Tibial nerve (tissue), 4 donors: Measurements from ENCODE around the gene PPIP5K2. TPM values are rescaled to one million over a fixed set of nuclear protein-coding genes. Genes with fewer than 3 reads are reported as not detected.

Experiments used
- DNase-seq, 2 donors: peaks; one replicate each; pipeline ENCODE4 v3.0.0-alpha.2; 2019; ENCODE audit warnings: low spot score in 2 of 2
- H3K27ac ChIP-seq, 4 donors: fragments of 200-600 bp; sonication (generic) in 3 of 4; one replicate each; pipeline ENCODE4 v1.5.1; 2017 to 2019; ENCODE audit warnings: mild to moderate bottlenecking in 1 of 4
- H3K27me3 ChIP-seq, 2 donors: fragments of 200-600 bp; sonication (generic) in 1 of 2; one replicate each; pipeline versions ENCODE4 v1.5.1 to v1.6.0; 2017 to 2019
- H3K36me3 ChIP-seq, 3 donors: fragments of 200-600 bp; sonication (generic); one replicate each; pipeline ENCODE4 v1.5.1; 2018 to 2019
- H3K4me1 ChIP-seq, 4 donors: fragments of 200-600 bp; sonication (generic) in 3 of 4; one replicate each; pipeline ENCODE4 v1.5.1; 2017 to 2019
- H3K4me3 ChIP-seq, 4 donors: fragments of 200-600 bp; sonication (generic) in 3 of 4; one replicate each; pipeline ENCODE4 v1.5.1; 2017 to 2019; ENCODE audit warnings: mild to moderate bottlenecking in 1 of 4, moderate library complexity in 1 of 4
- H3K9me3 ChIP-seq, 4 donors: fragments of 200-600 bp; sonication (generic) in 3 of 4; one replicate each; pipeline ENCODE4 v1.5.1; 2017 to 2019
- CTCF ChIP-seq, 5 experiments: fragments of 200-600 bp in 3 of 5; fragments of 450-650 bp in 2 of 5; sonication (generic) in 3 of 5; IDR thresholded peaks; one replicate each; pipeline ENCODE4 v1.5.1; 2016 to 2019; ENCODE audit warnings: antibody characterized with exemption in 5 of 5, mild to moderate bottlenecking in 3 of 5, moderate library complexity in 2 of 5
- EP300 ChIP-seq, 2 donors: sonication (generic); formaldehyde crosslinking; IDR thresholded peaks; one replicate each; pipeline ENCODE4 v1.6.1; 2017; ENCODE audit warnings: antibody characterized with exemption in 2 of 2, mild to moderate bottlenecking in 1 of 2
- POLR2A ChIP-seq, 2 donors: fragments of 450-650 bp; IDR thresholded peaks; one replicate each; pipeline ENCODE4 v1.6.1; 2017; ENCODE audit warnings: antibody characterized with exemption in 2 of 2, mild to moderate bottlenecking in 2 of 2, moderate library complexity in 2 of 2
- WGBS, 2 donors: methylation state at CpG; one replicate each; pipeline ENCODE4 v1.1.5; 2018; 5-methylcytosine and 5-hydroxymethylcytosine counted together
- total RNA-seq, 4 donors: library from RNA; depleted of rRNA; stranded (reverse); fragments of >200 nt; gene quantifications; one replicate each; pipeline ENCODE4 v1.1.0, GENCODE V29; 2016

The PPIP5K2 gene
- total RNA-seq, 4 donors from 2014 or later: 36.6 to 62.1 (median 44.7) TPM

DNA sequence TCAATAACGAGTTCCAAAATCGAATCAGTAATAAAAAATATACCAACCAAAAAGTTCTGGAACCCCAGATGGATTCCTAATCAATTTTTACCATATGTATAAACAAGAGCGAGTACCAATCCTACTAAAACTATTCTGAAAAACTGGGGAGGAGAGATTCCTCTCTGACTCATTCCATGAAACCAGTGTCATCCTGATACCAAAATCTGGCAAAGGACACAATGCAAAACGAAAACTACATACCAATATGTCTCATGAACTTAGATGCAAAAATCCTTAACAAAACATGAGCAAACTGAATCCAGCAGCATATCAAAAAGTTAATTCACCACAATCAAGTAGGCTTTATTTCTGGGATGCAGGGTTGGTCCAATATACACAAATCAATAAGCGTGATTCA is 108.0 kb downstream of the PPIP5K2 start:
- no peaks in the 10 kb centered on the region for H3K4me1 ChIP-seq
- no peaks in the 10 kb centered on the region for H3K9me3 ChIP-seq
- DNase-seq: no peak
- no peaks in the 10 kb centered on the region for H3K36me3 ChIP-seq
- no peak overlapping the region for H3K4me3 ChIP-seq
- 91 to 92% methylated on average over 5 of the region's 5 CpGs for WGBS, 2 donors
- no peaks in the 10 kb centered on the region for H3K27me3 ChIP-seq
- H3K27ac ChIP-seq: no peak overlapping the region
- no peak for TF ChIP-seq CTCF (IDR thresholded peaks at IDR 0.05)
- no peak for TF ChIP-seq POLR2A (IDR thresholded peaks at IDR 0.05)
- TF ChIP-seq EP300 (IDR thresholded peaks at IDR 0.05): no peak

DNA sequence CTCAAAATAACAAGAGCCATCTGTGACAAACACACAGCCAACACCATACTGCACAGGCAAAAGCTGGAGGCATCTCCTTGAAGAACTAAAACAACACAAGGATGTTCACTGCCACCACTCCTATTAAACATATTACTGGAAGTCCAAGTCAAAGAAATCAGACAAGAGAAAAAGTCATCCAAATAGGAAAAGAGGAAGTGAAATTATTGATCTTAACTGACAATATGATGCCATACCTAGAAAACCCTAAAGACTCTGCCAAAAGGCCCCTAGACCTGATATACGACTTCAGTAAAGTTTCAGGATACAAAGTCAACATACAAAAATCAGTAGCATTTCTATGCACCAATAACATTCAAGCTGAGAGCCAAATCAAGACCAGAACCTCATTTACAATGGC is 108.5 kb downstream of the PPIP5K2 start:
- no peaks in the 10 kb centered on the region for H3K9me3 ChIP-seq
- no peak for DNase-seq
- no peaks in the 10 kb centered on the region for H3K36me3 ChIP-seq
- no peaks in the 10 kb centered on the region for H3K4me1 ChIP-seq
- H3K27ac ChIP-seq: no peak overlapping the region
- no peak overlapping the region for H3K4me3 ChIP-seq
- TF ChIP-seq POLR2A (IDR thresholded peaks at IDR 0.05): no peak
- TF ChIP-seq CTCF (IDR thresholded peaks at IDR 0.05): no peak
- TF ChIP-seq EP300 (IDR thresholded peaks at IDR 0.05): no peak
- H3K27me3 ChIP-seq: no peaks in the 10 kb centered on the region
- 56 to 80% methylated on average over 1 of the region's 1 CpG for WGBS, 2 donors

GRCh38 chr5:103232393-103232999 is 112.4 kb downstream of the PPIP5K2 start:
- peak in 1 of 2 donors; percentile 5 for DNase-seq
- Histone ChIP-seq H3K27ac (no peak overlapping the region), H3K36me3 (no peaks in the 10 kb centered on the region), H3K4me1 (no peaks in the 10 kb centered on the region), H3K27me3 (no peaks in the 10 kb centered on the region), H3K4me3 (no peak overlapping the region), H3K9me3 (no peaks in the 10 kb centered on the region)
- TF ChIP-seq CTCF (IDR thresholded peaks at IDR 0.05) (peak; percentile 31 to 64 (median 36)), POLR2A (IDR thresholded peaks at IDR 0.05) (no peak)
- WGBS, 2 donors: 84 to 89% methylated on average over 7 of the region's 7 CpGs

DNA sequence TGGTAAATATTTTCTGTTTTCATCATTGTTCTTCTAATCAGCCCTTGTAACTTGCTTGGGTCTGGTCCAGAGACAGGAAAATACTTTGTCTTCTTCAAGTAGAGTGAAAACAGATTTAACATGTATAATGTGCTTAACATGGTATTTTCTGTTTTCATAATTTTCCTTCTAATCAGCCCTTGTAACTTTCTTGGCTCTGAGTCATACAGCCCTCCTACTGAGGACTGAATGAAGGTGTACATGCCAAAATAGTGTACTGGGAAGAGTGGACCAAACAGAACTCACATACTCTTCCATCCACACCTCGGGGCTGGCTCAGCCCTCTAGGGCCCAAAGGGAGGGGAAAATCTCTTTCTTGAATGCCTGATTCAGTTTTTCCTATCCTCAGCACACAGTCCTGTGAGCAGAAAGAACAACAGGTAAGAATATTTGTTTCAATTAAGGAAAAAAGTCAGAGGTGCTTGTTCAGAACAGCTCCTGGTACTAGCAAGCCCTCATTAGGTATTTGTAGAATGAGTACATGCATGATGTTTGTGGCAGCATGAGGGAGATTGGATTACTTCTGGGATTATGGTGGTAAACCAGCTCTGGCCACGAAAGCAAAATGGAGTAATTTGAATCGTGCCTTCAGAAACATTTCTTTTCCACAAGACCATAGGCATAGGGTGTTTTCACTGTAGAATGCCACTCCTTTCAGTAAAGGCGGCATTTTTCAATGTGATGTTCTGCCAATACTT is 114.3 kb downstream of the PPIP5K2 start:
- Histone ChIP-seq H3K4me3 (no peak overlapping the region), H3K27me3 (no peaks in the 10 kb centered on the region), H3K4me1 (no peaks in the 10 kb centered on the region), H3K36me3 (no peaks in the 10 kb centered on the region), H3K9me3 (peaks cover 0 to 6% (median 0%) of the 10 kb centered on the region in 4 donors), H3K27ac (no peak overlapping the region)
- DNase-seq: no peak
- TF ChIP-seq POLR2A (IDR thresholded peaks at IDR 0.05): no peak
- no peak for TF ChIP-seq EP300 (IDR thresholded peaks at IDR 0.05)
- no peak for TF ChIP-seq CTCF (IDR thresholded peaks at IDR 0.05)
- 73 to 82% methylated on average over 4 of the region's 4 CpGs for WGBS, 2 donors

GRCh38 chr5:103235891-103236290 is 115.8 kb downstream of the PPIP5K2 start:
- WGBS, 2 donors: 70 to 76% methylated on average over 1 of the region's 1 CpG
- Histone ChIP-seq H3K4me3 (no peak overlapping the region), H3K36me3 (no peaks in the 10 kb centered on the region), H3K9me3 (peaks cover 0 to 10% (median 4%) of the 10 kb centered on the region in 4 donors), H3K27me3 (no peaks in the 10 kb centered on the region), H3K4me1 (no peaks in the 10 kb centered on the region), H3K27ac (no peak overlapping the region)
- no peak for DNase-seq
- TF ChIP-seq POLR2A (IDR thresholded peaks at IDR 0.05) (no peak), EP300 (IDR thresholded peaks at IDR 0.05) (no peak), CTCF (IDR thresholded peaks at IDR 0.05) (no peak)
